GM18868 (cell line): ENCODE data around the gene NRIP2.

Experiments
- ATAC-seq: cut with Tn5 transposase; IDR thresholded peaks from one replicate; pipeline ENCODE4 v1.9.1; 2021; ENCODE audit warnings: mild to moderate bottlenecking, moderate library complexity; ENCODE audit not compliant: unreplicated experiment

NRIP2 gene

DNA sequence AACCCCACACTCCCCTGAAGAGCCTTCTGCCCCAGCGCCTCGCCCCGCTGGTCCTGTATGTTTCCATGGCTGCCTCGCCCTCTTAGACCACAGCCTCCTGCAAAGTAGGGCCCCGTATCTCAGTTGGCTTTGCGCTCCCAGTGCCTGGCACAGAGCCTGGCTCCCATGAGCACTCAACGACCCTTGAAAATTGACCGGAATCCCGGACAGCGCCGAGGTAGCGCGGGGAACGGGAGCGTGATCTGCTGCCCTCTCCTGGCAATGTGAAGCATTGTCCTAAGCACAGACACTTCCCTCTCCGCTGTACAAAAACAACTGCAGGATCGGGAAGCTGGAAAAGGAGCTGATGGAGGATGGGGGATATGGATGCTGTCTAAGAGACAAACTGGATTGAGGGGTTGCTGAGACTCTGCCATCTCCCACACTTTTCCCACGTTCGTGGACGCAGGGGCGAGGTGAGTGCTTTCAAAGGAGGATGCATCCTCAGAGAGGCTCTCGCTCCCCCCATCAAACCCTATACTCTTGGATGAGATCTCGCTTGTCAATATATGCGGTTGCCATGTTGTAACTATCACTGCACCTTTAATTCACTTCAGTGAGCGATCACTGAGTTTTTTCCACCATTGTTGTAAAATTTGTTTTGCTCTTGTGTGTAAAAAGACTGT, 50.8 kb downstream of the NRIP2 start:
- ATAC-seq = no peak

DNA sequence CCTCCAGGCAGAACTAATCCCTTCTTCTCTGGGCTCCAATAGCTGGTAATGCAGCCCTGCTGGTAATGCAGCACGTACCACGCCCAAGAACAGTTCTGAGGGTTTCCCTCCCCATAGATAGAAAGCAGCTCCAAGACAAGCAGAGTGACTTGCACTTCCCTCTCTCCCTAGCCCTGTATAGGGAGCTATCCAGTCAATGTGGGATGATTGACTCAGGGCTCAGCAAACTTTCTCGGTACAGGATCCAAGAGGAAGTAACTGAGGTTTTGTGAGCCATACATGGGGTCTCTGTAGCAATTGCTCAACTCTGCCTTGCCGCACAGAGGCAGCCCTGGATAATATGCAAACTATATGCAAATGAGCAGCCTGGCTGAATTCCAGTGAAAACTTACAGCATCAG, 55.6 kb downstream of the NRIP2 start:
- no peak for ATAC-seq

DNA sequence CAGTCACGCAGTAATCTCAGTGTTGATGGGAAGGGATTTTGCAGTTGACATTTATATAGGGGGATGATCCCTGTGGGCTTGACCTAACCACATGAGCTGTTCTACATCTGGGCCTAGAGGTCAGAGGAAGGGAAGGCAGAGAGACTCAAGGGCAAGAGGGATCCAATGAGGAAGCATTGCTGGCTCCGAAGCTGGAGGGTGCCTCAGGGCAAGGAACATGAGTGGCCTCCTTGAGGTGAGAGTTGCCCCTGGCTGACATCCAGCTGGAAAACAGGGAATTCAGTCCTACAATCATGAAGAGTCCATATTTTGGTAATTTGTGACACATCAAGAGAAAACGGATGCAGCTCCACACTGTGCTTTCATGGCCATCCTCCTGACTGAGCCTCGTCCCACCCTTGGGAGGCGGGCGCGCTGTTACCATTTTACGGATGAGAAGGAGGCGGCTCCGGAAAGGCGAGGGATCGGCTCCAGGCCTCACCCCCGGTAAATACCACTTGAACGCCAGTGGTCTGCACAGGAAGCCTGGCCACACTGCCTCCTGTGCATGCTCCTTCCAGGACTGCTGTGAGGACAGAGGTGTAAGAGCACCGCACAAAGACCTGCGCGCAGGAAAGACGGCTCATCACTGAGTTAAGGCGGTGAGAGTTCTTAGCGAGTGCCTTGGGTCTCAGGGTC, 58.6 kb downstream of the NRIP2 start:
- no peak for ATAC-seq

DNA sequence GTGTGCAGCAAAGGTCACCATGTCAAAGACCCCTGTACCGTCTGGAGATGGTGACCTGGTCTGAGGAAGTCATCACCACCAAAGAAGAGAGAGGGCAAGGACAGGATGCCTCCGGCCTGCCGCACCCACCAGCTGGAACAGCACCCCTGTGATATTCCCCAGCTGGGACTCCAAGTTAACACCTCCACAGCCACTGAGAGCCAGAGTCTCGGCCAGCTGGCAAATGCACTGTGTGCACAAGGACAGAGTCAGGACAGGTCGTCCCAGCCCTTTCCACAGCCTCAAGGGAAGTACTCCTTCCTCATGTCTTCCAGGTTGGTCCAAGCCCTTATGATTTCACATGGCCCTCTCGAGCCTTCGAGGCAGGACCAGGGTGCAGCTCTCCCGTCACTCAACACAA, 59.4 kb downstream of the NRIP2 start:
- no peak for ATAC-seq
